HG03575 (cell line): ENCODE data around the gene DCDC2B.
"Not testable (repeated sequence)": the region's sequence is repeated elsewhere in the genome, so short reads cannot be mapped to it uniquely, and the experiment has no call there.

Experiments used
- ATAC-seq: cut with Tn5 transposase; IDR thresholded peaks from one replicate; pipeline ENCODE4 v1.9.1; 2021; ENCODE audit not compliant: unreplicated experiment, insufficient number of reproducible peaks, low FRiP score; ENCODE audit errors: extremely low read depth

The DCDC2B gene

GRCh38 chr1:32247983-32248889, 39.3 kb downstream of the DCDC2B start:
- no peak for ATAC-seq

GRCh38 chr1:32249831-32250525, 41.1 kb downstream of the DCDC2B start:
- no peak for ATAC-seq

GRCh38 chr1:32250893-32251716, 42.2 kb downstream of the DCDC2B start, which contains the start of gene LCK:
TSS of gene LCK (plus strand) at chr1:32251265. CDS start at chr1:32274330, 23,065 bp downstream.
- ATAC-seq = no peak

GRCh38 chr1:32255072-32256071, 46.5 kb downstream of the DCDC2B start:
- ATAC-seq = no peak

- ATAC-seq = no peak
Measured at GRCh38 chr1:32256473-32257226, 47.8 kb downstream of the DCDC2B start.

- ATAC-seq = no peak
Measured at GRCh38 chr1:32257227-32257508, 48.3 kb downstream of the DCDC2B start.

- ATAC-seq = not testable (repeated sequence)
Measured at GRCh38 chr1:32263236-32263593, 54.3 kb downstream of the DCDC2B start.

- ATAC-seq = no peak
Measured at GRCh38 chr1:32263744-32264143, 54.9 kb downstream of the DCDC2B start.
